HUES48 (cell line): ENCODE results near the gene MYO18A.
"Not testable (repeated sequence)": the region's sequence is repeated elsewhere in the genome, so short reads cannot be mapped to it uniquely, and the experiment has no call there.

Experiments
- H3K27ac ChIP-seq: one replicate; pipeline ENCODE4 v1.7.0; 2013; ENCODE audit warnings: low read depth, low read length, inconsistent platforms
- H3K27me3 ChIP-seq: 2 replicates; pipeline ENCODE4 v1.6.1; 2013; ENCODE audit warnings: mild to moderate bottlenecking, low read length; ENCODE audit not compliant: control insufficient read depth, insufficient read depth
- H3K36me3 ChIP-seq: 2 replicates; pipeline ENCODE4 v1.6.1; 2013; ENCODE audit warnings: low read length; ENCODE audit not compliant: control insufficient read depth, insufficient read depth
- H3K4me1 ChIP-seq: 2 replicates; pipeline ENCODE4 v1.6.1; 2013; ENCODE audit warnings: mild to moderate bottlenecking, low read length; ENCODE audit not compliant: control insufficient read depth, insufficient read depth
- H3K4me3 ChIP-seq: 2 replicates; pipeline ENCODE4 v1.5.1; 2013; ENCODE audit warnings: mild to moderate bottlenecking, low read depth, low read length
- H3K9ac ChIP-seq: 2 replicates; pipeline ENCODE4 v1.6.1; 2013; ENCODE audit warnings: mild to moderate bottlenecking, low read depth, low read length, moderate library complexity
- H3K9me3 ChIP-seq: 2 replicates; pipeline ENCODE4 v1.6.1; 2013; ENCODE audit warnings: low read length; ENCODE audit not compliant: control insufficient read depth, insufficient read depth

MYO18A gene

GRCh38 chr17:29177541-29177870 is 2.7 kb downstream of the MYO18A start:
- peak overlapping the region; percentile 73 for H3K27ac ChIP-seq
- H3K36me3 ChIP-seq: no peaks in the 10 kb centered on the region
- peaks cover 31% of the 10 kb centered on the region for H3K4me1 ChIP-seq
- H3K9me3 ChIP-seq: no peaks in the 10 kb centered on the region
- peaks cover 15% of the 10 kb centered on the region for H3K27me3 ChIP-seq
- H3K4me3 ChIP-seq: no peak overlapping the region
- H3K9ac ChIP-seq: no peak overlapping the region

GRCh38 chr17:29176558-29177351 is 3.4 kb downstream of the MYO18A start:
- Histone ChIP-seq H3K9ac (peak overlapping the region; percentile 30), H3K27ac (peak overlapping the region; percentile 73), H3K4me1 (peaks cover 31% of the 10 kb centered on the region)

GRCh38 chr17:29175349-29175748 is 4.8 kb downstream of the MYO18A start:
- Histone ChIP-seq H3K9ac (no peak overlapping the region), H3K4me1 (peaks cover 25% of the 10 kb centered on the region), H3K27ac (no peak overlapping the region), H3K9me3 (no peaks in the 10 kb centered on the region), H3K36me3 (no peaks in the 10 kb centered on the region), H3K27me3 (no peaks in the 10 kb centered on the region), H3K4me3 (no peak overlapping the region)

More at GRCh38 chr17:29176558-29177351, 3.4 kb downstream of the MYO18A start:
- peaks cover 12% of the 10 kb centered on the region for H3K27me3 ChIP-seq
- peak overlapping the region; percentile 55 for H3K4me3 ChIP-seq
- H3K9me3 ChIP-seq: no peaks in the 10 kb centered on the region
- H3K36me3 ChIP-seq: no peaks in the 10 kb centered on the region

- Histone ChIP-seq H3K4me1 (peaks cover 11% of the 10 kb centered on the region), H3K9me3 (no peaks in the 10 kb centered on the region), H3K9ac (no peak overlapping the region), H3K36me3 (no peaks in the 10 kb centered on the region), H3K27ac (no peak overlapping the region), H3K4me3 (no peak overlapping the region), H3K27me3 (no peaks in the 10 kb centered on the region)
Observed at GRCh38 chr17:29172589-29172988, 7.6 kb downstream of the MYO18A start.

GRCh38 chr17:29170682-29171081 is 9.5 kb downstream of the MYO18A start:
- no peak overlapping the region for H3K9ac ChIP-seq
- peaks cover 7% of the 10 kb centered on the region for H3K36me3 ChIP-seq
- H3K4me1 ChIP-seq: no peaks in the 10 kb centered on the region
- H3K4me3 ChIP-seq: no peak overlapping the region
- H3K9me3 ChIP-seq: no peaks in the 10 kb centered on the region
- no peak overlapping the region for H3K27ac ChIP-seq
- H3K27me3 ChIP-seq: no peaks in the 10 kb centered on the region

GRCh38 chr17:29169806-29170591 is 10.2 kb downstream of the MYO18A start:
- Histone ChIP-seq H3K4me1 (no peaks in the 10 kb centered on the region), H3K27me3 (no peaks in the 10 kb centered on the region), H3K27ac (no peak overlapping the region), H3K4me3 (no peak overlapping the region), H3K36me3 (peaks cover 13% of the 10 kb centered on the region), H3K9ac (no peak overlapping the region), H3K9me3 (no peaks in the 10 kb centered on the region)

- H3K4me1 ChIP-seq, H3K9ac ChIP-seq, H3K27me3 ChIP-seq, H3K4me3 ChIP-seq, H3K9me3 ChIP-seq, H3K27ac ChIP-seq: not testable (repeated sequence)
- peaks cover 14% of the 10 kb centered on the region for H3K36me3 ChIP-seq
Observed at GRCh38 chr17:29168759-29169126, 11.5 kb downstream of the MYO18A start.

GRCh38 chr17:29168079-29168758 is 12.0 kb downstream of the MYO18A start:
- no peaks in the 10 kb centered on the region for H3K27me3 ChIP-seq
- no peaks in the 10 kb centered on the region for H3K4me1 ChIP-seq
- no peak overlapping the region for H3K4me3 ChIP-seq

GRCh38 chr17:29167393-29168078 is 12.7 kb downstream of the MYO18A start:
- no peak overlapping the region for H3K4me3 ChIP-seq
- no peaks in the 10 kb centered on the region for H3K9me3 ChIP-seq
- H3K27me3 ChIP-seq: no peaks in the 10 kb centered on the region
- no peak overlapping the region for H3K27ac ChIP-seq
- H3K36me3 ChIP-seq: peaks cover 14% of the 10 kb centered on the region
- no peaks in the 10 kb centered on the region for H3K4me1 ChIP-seq
- H3K9ac ChIP-seq: no peak overlapping the region

More at GRCh38 chr17:29168079-29168758, 12.0 kb downstream of the MYO18A start:
- H3K36me3 ChIP-seq: peaks cover 14% of the 10 kb centered on the region
- no peaks in the 10 kb centered on the region for H3K9me3 ChIP-seq
- H3K9ac ChIP-seq: no peak overlapping the region
- no peak overlapping the region for H3K27ac ChIP-seq

- no peaks in the 10 kb centered on the region for H3K27me3 ChIP-seq
- H3K4me3 ChIP-seq: no peak overlapping the region
- H3K9ac ChIP-seq: no peak overlapping the region
- H3K9me3 ChIP-seq: no peaks in the 10 kb centered on the region
- peaks cover 14% of the 10 kb centered on the region for H3K36me3 ChIP-seq
- H3K4me1 ChIP-seq: no peaks in the 10 kb centered on the region
- H3K27ac ChIP-seq: no peak overlapping the region
Observed at GRCh38 chr17:29166507-29166887, 13.7 kb downstream of the MYO18A start.
